Osteocyte (in vitro differentiated cells): ENCODE measurements around the gene SUPT3H. TPM values are rescaled to one million over a fixed set of nuclear protein-coding genes. Genes with fewer than 3 reads are reported as not detected.

Experiments
- DNase-seq: peaks from one replicate; pipeline ENCODE4 v3.0.0; 2021; ENCODE audit warnings: mixed read lengths; ENCODE audit not compliant: unreplicated experiment; ENCODE audit errors: extremely low spot score
- H3K27ac Mint-ChIP-seq: one replicate; pipeline ENCODE4 v1.8.0; 2021; ENCODE audit warnings: mild to moderate bottlenecking, mixed read lengths; ENCODE audit not compliant: unreplicated experiment
- H3K27me3 Mint-ChIP-seq: one replicate; pipeline ENCODE4 v1.8.0; 2021; ENCODE audit warnings: mixed read lengths; ENCODE audit not compliant: unreplicated experiment
- H3K36me3 Mint-ChIP-seq: one replicate; pipeline ENCODE4 v1.8.0; 2021; ENCODE audit warnings: mixed read lengths; ENCODE audit not compliant: unreplicated experiment
- H3K4me1 Mint-ChIP-seq: one replicate; pipeline ENCODE4 v1.8.0; 2021; ENCODE audit warnings: mixed read lengths; ENCODE audit not compliant: unreplicated experiment
- H3K4me3 Mint-ChIP-seq: one replicate; pipeline ENCODE4 v1.8.0; 2021; ENCODE audit warnings: mild to moderate bottlenecking, moderate library complexity, mixed read lengths; ENCODE audit not compliant: unreplicated experiment
- H3K9me3 Mint-ChIP-seq: one replicate; pipeline ENCODE4 v1.8.0; 2021; ENCODE audit warnings: mixed read lengths; ENCODE audit not compliant: unreplicated experiment
- total RNA-seq: library from RNA; stranded (reverse); gene quantifications from 2 replicates; pipeline ENCODE4 v1.2.1, GENCODE V29; 2021
- TF ChIP-seq, protein P1 (sequence below): fragments of 200-600 bp; sonication (generic); IDR thresholded peaks from 2 replicates; pipeline ENCODE4 v1.5.0; 2021; ENCODE audit warnings: antibody characterized with exemption, mild to moderate bottlenecking, moderate library complexity

SUPT3H gene
- total RNA-seq, 1 donor from 2014 or later: 13.2 TPM

DNA sequence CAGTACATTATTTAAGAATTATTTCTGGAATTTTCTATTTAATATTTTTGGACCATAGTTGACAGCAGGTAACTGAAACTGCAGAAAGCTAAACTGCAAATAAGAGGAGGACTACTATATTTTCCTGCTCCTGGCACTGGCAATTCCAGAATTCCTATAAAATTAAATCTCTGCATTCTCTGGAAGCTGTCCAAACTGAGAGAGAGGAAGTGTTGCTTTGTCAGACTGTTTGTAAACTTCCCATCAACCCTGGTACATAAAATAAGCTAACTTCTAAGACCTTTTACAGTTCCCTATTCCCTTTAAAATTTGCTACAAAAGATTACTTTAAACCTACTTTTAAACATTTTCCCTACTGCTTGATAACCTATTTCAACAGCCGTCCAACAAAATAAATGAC is 245.7 kb downstream of the SUPT3H start:
- Mint-ChIP-seq H3K36me3 (peaks cover 11% of the 10 kb centered on the region), H3K27me3 (no peaks in the 10 kb centered on the region), H3K27ac (peak overlapping the region; percentile 43), H3K9me3 (peaks cover 14% of the 10 kb centered on the region), H3K4me3 (no peak overlapping the region), H3K4me1 (peaks cover 15% of the 10 kb centered on the region)
- TF ChIP-seq, protein P1, sequence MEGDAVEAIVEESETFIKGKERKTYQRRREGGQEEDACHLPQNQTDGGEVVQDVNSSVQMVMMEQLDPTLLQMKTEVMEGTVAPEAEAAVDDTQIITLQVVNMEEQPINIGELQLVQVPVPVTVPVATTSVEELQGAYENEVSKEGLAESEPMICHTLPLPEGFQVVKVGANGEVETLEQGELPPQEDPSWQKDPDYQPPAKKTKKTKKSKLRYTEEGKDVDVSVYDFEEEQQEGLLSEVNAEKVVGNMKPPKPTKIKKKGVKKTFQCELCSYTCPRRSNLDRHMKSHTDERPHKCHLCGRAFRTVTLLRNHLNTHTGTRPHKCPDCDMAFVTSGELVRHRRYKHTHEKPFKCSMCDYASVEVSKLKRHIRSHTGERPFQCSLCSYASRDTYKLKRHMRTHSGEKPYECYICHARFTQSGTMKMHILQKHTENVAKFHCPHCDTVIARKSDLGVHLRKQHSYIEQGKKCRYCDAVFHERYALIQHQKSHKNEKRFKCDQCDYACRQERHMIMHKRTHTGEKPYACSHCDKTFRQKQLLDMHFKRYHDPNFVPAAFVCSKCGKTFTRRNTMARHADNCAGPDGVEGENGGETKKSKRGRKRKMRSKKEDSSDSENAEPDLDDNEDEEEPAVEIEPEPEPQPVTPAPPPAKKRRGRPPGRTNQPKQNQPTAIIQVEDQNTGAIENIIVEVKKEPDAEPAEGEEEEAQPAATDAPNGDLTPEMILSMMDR: no peak
- DNase-seq: no peak

DNA sequence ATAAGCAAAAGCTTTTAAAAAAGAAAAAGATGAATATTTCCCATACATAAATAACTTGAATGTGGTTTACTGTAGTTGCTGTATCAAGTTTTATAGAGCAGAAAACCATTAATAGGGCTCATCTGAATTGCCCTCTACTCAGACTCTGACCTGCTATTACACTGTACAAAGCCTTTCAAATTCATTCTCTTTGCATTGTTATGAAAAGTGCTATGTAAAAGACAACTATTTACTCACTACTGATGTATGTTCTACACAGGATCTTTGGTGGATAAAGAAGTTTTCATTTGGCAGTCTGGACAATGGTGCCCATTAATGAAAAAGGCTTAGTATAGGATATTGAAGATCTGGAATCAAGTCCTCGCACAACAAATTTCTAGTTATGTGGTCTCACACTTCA is 248.7 kb downstream of the SUPT3H start:
- H3K9me3 Mint-ChIP-seq: no peaks in the 10 kb centered on the region
- H3K27me3 Mint-ChIP-seq: no peaks in the 10 kb centered on the region
- TF ChIP-seq, protein P1: no peak
- H3K36me3 Mint-ChIP-seq: no peaks in the 10 kb centered on the region
- no peak overlapping the region for H3K27ac Mint-ChIP-seq
- H3K4me3 Mint-ChIP-seq: no peak overlapping the region
- DNase-seq: no peak
- H3K4me1 Mint-ChIP-seq: peaks cover 14% of the 10 kb centered on the region

DNA sequence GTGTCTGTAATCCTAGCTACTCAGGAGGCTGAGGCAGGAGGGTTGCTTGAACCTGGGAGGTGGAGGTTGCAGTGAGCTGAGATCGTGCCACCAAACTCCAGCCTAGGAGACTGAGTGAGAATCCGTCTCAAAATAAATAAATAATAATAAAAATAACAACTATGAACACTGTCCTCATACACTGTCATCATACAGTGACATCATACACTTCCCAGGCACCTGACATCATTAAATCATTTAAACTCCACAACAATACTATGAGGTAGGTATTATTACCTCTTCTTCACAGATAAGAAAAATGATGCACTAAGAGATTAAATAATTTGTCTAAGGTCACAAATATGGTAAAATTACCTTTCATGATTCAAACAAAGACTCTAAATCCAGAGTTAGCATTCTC is 250.5 kb downstream of the SUPT3H start:
- no peak overlapping the region for H3K4me3 Mint-ChIP-seq
- peaks cover 9% of the 10 kb centered on the region for H3K4me1 Mint-ChIP-seq
- TF ChIP-seq, protein P1: no peak
- H3K36me3 Mint-ChIP-seq: no peaks in the 10 kb centered on the region
- no peak overlapping the region for H3K27ac Mint-ChIP-seq
- no peaks in the 10 kb centered on the region for H3K9me3 Mint-ChIP-seq
- no peaks in the 10 kb centered on the region for H3K27me3 Mint-ChIP-seq
- no peak for DNase-seq

DNA sequence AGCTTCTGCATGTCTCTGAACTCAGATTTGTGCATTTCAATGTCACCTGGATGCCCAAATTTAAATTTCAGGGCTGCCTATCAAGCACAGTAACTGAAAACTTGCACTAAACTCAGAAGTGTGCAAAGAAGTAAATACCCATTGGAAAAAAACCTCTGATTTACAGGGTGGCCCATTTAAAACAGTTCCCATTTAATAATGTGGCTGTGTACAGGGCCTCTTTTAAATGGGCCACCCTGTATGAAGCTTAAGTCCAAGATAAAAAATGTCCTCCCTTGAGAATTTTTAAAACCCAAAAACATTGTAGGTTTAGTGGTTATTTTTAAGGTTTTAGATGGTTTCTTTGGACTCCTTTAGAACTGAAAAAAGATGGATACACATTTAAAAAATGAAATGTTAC is 251.7 kb downstream of the SUPT3H start:
- H3K36me3 Mint-ChIP-seq: no peaks in the 10 kb centered on the region
- H3K27ac Mint-ChIP-seq: no peak overlapping the region
- H3K4me1 Mint-ChIP-seq: peaks cover 5% of the 10 kb centered on the region
- TF ChIP-seq, protein P1: no peak
- H3K9me3 Mint-ChIP-seq: no peaks in the 10 kb centered on the region
- H3K27me3 Mint-ChIP-seq: no peaks in the 10 kb centered on the region
- H3K4me3 Mint-ChIP-seq: no peak overlapping the region
- DNase-seq: no peak

DNA sequence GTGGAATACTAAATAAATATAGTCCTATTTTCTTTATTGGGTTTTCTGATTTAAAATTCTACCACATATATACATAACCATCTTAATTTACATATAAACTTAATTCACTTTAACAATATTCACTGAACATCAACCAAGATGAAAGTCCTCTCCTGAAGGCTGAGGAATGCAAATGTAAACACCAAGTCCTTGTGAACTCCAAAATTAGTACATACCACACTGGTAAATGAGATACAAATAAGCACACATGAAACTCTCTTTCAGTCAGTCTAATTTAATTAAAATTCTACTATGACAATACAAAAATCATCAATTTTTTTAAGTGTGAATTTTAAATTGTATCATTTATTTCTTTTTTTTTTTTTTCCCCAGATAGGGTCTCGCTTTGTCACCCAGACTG is 254.7 kb downstream of the SUPT3H start:
- Mint-ChIP-seq H3K27me3 (no peaks in the 10 kb centered on the region), H3K9me3 (no peaks in the 10 kb centered on the region), H3K36me3 (no peaks in the 10 kb centered on the region), H3K4me1 (peaks cover 7% of the 10 kb centered on the region), H3K4me3 (no peak overlapping the region), H3K27ac (no peak overlapping the region)
- TF ChIP-seq, protein P1: no peak
- no peak for DNase-seq
